ENCODE measurements around the gene ACTL6B. TPM values are rescaled to one million over a fixed set of nuclear protein-coding genes. Genes with fewer than 3 reads are reported as not detected.

ACTL6B gene
- total and polyA plus RNA-seq, 9 of the 15 experiments (the other 6 are each of a cell fraction or from before 2014, with no cell fraction given): not detected

DNA sequence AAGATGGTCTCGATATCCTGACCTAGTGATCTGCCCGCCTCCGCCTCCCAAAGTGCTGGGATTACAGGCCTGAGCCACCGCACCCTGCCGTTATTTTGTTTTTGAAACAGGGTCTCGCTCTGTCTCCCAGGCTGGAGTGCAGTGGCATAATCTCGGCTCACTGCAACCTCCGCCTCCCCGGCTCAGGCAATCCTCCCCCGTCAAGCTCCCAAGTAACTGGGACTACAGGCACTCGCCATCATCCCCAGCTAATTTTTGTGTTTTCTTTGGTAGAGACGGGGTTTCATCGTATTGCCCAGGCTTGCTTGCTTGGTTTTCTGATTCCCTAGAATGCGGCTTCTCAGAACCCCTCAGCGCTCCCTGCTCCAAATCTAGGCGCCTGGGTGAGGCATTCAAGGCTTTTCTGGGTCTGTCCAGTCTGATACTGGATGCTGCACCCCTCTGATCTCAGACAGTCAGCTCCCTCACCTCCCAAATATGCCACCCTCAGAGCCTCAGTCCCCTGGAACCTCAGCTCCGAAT lies 16.2 kb downstream of the ACTL6B start (continued):
- TF ChIP-seq SFPQ (IDR thresholded peaks at IDR 0.05; ENCODE audit: low read depth, low read length) (no peak), ZFP91 (CRISPR knock-in tag; IDR thresholded peaks at IDR 0.05) (no peak), TCF15 (CRISPR knock-in tag; IDR thresholded peaks at IDR 0.05) (no peak), ETV6 (IDR thresholded peaks at IDR 0.05; ENCODE audit: borderline replicate concordance in 1 of 2, low read depth in 2 of 2, low read length in 1 of 2) (no peak), ETV6 (CRISPR knock-in tag; IDR thresholded peaks at IDR 0.05; ENCODE audit: borderline replicate concordance) (no peak), ZNF518B (CRISPR knock-in tag; IDR thresholded peaks at IDR 0.05) (no peak), XRCC5 (IDR thresholded peaks at IDR 0.05; ENCODE audit: low read depth, low read length) (no peak), SMARCA5 (IDR thresholded peaks at IDR 0.05) (peak; percentile 37; the same call in 1 of the 2 replicates), NFIC (IDR thresholded peaks at IDR 0.05) (no peak), NBN (IDR thresholded peaks at IDR 0.05; ENCODE audit: low read depth) (0 out of 2 replicates have a peak, but pooled peaks have one; percentile 41), PTBP1 (IDR thresholded peaks at IDR 0.05; ENCODE audit: low read depth, low read length) (no peak), MCM2 (IDR thresholded peaks at IDR 0.05; ENCODE audit: low read depth) (no peak), ELK1 (CRISPR knock-in tag; IDR thresholded peaks at IDR 0.05) (no peak), E2F4 (CRISPR knock-in tag; IDR thresholded peaks at IDR 0.05; ENCODE audit: low read depth) (no peak), ZNF57 (CRISPR knock-in tag; IDR thresholded peaks at IDR 0.05) (no peak), ZNF121 (CRISPR knock-in tag; conservative IDR thresholded peaks at IDR 0.05) (peak; percentile 0; the same call in 1 of the 2 replicates), BHLHE40 (IDR thresholded peaks at IDR 0.05; ENCODE audit: low read length) (no peak), ZEB2 (IDR thresholded peaks at IDR 0.05) (no peak), KLF1 (tag; IDR thresholded peaks at IDR 0.05) (no peak), WHSC1 (IDR thresholded peaks at IDR 0.05; ENCODE audit: low read length) (no peak)

Measured in K562 (cell line).